ENCODE data around the gene RBM3. TPM values are rescaled to one million over a fixed set of nuclear protein-coding genes. Genes with fewer than 3 reads are reported as not detected.

RBM3 gene
- total RNA-seq, 3 donors from 2014 or later, result 88.4 to 406 (median 123) TPM

GRCh38 chrX:48598614-48599013 lies 24.3 kb downstream of the RBM3 start:
- no peaks in the 10 kb centered on the region for H3K9me3 ChIP-seq
- no peak for TF ChIP-seq CTCF (IDR thresholded peaks at IDR 0.05)
- intact Hi-C loops (cut with DNase I, micrococcal nuclease), result no loop called here
- H3K4me1 ChIP-seq (ENCODE audit: low read depth), result no peaks in the 10 kb centered on the region
- ATAC-seq, result no peak
- no peak overlapping the region for H3K4me3 ChIP-seq
- DNase-seq, result peak in 1 of 3 donors; percentile 42
- H3K36me3 ChIP-seq (ENCODE audit: low read depth), result no peaks in the 10 kb centered on the region

GRCh38 chrX:48599341-48599740 lies 25.1 kb downstream of the RBM3 start:
- intact Hi-C loops (cut with DNase I, micrococcal nuclease), result no loop called here
- no peak overlapping the region for H3K4me3 ChIP-seq
- no peak for TF ChIP-seq CTCF (IDR thresholded peaks at IDR 0.05)
- DNase-seq (no peak), ATAC-seq (no peak)
- no peaks in the 10 kb centered on the region for H3K36me3 ChIP-seq (ENCODE audit: low read depth)
- no peaks in the 10 kb centered on the region for H3K4me1 ChIP-seq (ENCODE audit: low read depth)
- H3K9me3 ChIP-seq, result no peaks in the 10 kb centered on the region

- H3K4me1 ChIP-seq (ENCODE audit: low read depth), result no peaks in the 10 kb centered on the region
- no peaks in the 10 kb centered on the region for H3K9me3 ChIP-seq
- H3K4me3 ChIP-seq, result no peak overlapping the region
- H3K36me3 ChIP-seq (ENCODE audit: low read depth), result no peaks in the 10 kb centered on the region
- intact Hi-C loops (cut with DNase I, micrococcal nuclease), result no loop called here
- no peak for TF ChIP-seq CTCF (IDR thresholded peaks at IDR 0.05)
- no peak for DNase-seq
- no peak for ATAC-seq
Observed at GRCh38 chrX:48600226-48600625, 25.9 kb downstream of the RBM3 start.

GRCh38 chrX:48601741-48602394 lies 27.6 kb downstream of the RBM3 start:
- H3K36me3 ChIP-seq (ENCODE audit: low read depth), result no peaks in the 10 kb centered on the region
- H3K9me3 ChIP-seq, result no peaks in the 10 kb centered on the region
- no peak overlapping the region for H3K4me3 ChIP-seq
- no peak for TF ChIP-seq CTCF (IDR thresholded peaks at IDR 0.05)
- intact Hi-C loops (cut with DNase I, micrococcal nuclease), result no loop called here
- DNase-seq (no peak), ATAC-seq (no peak)
- H3K4me1 ChIP-seq (ENCODE audit: low read depth), result no peaks in the 10 kb centered on the region

GRCh38 chrX:48604701-48605100 lies 30.4 kb downstream of the RBM3 start:
- Histone ChIP-seq H3K4me3 (no peak overlapping the region), H3K36me3 (ENCODE audit: low read depth) (no peaks in the 10 kb centered on the region), H3K4me1 (ENCODE audit: low read depth) (no peaks in the 10 kb centered on the region), H3K9me3 (no peaks in the 10 kb centered on the region)
- TF ChIP-seq CTCF (IDR thresholded peaks at IDR 0.05), result no peak
- intact Hi-C loops (cut with DNase I, micrococcal nuclease), result no loop called here
- DNase-seq, result no peak
- no peak for ATAC-seq

- H3K4me1 ChIP-seq (ENCODE audit: low read depth), result no peaks in the 10 kb centered on the region
- no peaks in the 10 kb centered on the region for H3K36me3 ChIP-seq (ENCODE audit: low read depth)
- ATAC-seq (no peak), DNase-seq (no peak)
- no peak overlapping the region for H3K4me3 ChIP-seq
- H3K9me3 ChIP-seq, result no peaks in the 10 kb centered on the region
- intact Hi-C loops (cut with DNase I, micrococcal nuclease), result no loop called here
- TF ChIP-seq CTCF (IDR thresholded peaks at IDR 0.05), result no peak
Observed at GRCh38 chrX:48606091-48606490, 31.8 kb downstream of the RBM3 start.

Data from mucosa of descending colon (tissue), 3 donors.